ENCODE data around the gene TAF1D. TPM values are rescaled to one million over a fixed set of nuclear protein-coding genes. Genes with fewer than 3 reads are reported as not detected.

Gene TAF1D
- total and polyA plus RNA-seq, 7 experiments from 2014 or later = 21.2 to 197 (median 156) TPM

DNA sequence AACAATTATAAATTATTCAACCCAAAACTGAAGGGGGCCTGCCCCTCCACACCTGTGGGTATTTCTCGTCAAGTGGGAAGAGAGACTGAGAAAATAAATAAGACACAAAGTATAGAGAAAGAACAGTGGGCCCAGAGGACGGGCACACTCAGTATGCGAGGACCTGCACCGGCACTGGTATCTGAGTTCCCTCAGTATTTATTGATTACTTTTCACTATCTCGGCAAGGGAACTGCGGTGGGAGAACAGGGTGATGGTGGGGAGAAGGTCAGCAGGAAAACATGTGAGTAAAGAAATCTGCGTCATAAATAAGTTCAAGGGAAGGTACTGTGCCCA lies 3.3 kb upstream of the TAF1D start:
- peaks cover 15 to 68% (median 40%) of the 10 kb centered on the region in 7 donors for H3K4me1 Mint-ChIP-seq
- peaks cover 0 to 2% (median 0%) of the 10 kb centered on the region in 11 donors for H3K9me3 Mint-ChIP-seq
- POLR2A ChIA-PET = no interaction called here

DNA sequence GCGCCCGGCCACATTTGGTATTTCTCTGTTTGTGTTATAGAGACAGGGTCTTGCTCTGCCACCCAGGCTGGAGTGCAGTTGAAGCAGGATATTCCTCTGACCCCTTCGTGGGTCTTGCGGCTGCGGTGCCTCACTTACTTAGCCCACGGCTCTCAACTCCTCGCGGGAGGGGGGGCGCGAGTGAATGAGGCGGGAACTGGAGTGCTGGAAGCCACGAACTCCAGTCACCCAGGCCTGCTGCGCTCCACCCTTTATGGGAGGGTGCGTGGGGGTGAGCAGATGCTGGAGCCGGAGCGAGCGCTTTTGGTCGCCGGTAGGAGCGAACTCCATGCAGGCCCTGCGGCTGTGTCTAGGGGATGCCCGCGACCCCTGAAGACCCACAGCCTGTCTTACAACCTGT lies 2.0 kb upstream of the TAF1D start:
- H3K4me3 Mint-ChIP-seq = peak overlapping the region; percentile 46 to 99 (median 78)
- peak overlapping the region in 5 of 9 donors; percentile 12 to 100 (median 60) for H3K27ac Mint-ChIP-seq
- H3K9me3 ChIP-seq (ENCODE audit: control insufficient read depth in 2 of 3, low read length in 3 of 3) = no peaks in the 10 kb centered on the region
- H3K9me3 Mint-ChIP-seq = peaks cover 0 to 2% (median 0%) of the 10 kb centered on the region in 11 donors
- H3K4me1 ChIP-seq (ENCODE audit: control insufficient read depth in 2 of 2, insufficient read depth in 2 of 2, low read length in 2 of 2) = peaks cover 14 to 19% of the 10 kb centered on the region in 2 donors
- H3K27ac ChIP-seq (ENCODE audit: low read depth, low read length) = no peak overlapping the region
- POLR2A ChIA-PET = interaction anchor here (3.8 to 5.8 kb wide), 2 partner anchors 13 to 39 kb away, joined by 32 to 96 read pairs; partner anchors contain the start of gene MED17
- no peak overlapping the region for H3K4me3 ChIP-seq (ENCODE audit: low read length)
- peaks cover 6 to 36% (median 21%) of the 10 kb centered on the region in 5 donors for H3K36me3 Mint-ChIP-seq
- DNase-seq (no peak), ATAC-seq (no peak)
- CTCF ChIA-PET = no interaction called here
- H3K36me3 ChIP-seq (ENCODE audit: control insufficient read depth in 2 of 3, insufficient read depth in 3 of 3, low read length in 3 of 3) = peaks cover 0 to 6% (median 0%) of the 10 kb centered on the region in 3 experiments
- no peaks in the 10 kb centered on the region for H3K27me3 ChIP-seq (ENCODE audit: control insufficient read depth in 2 of 2, insufficient read depth in 2 of 2, low read length in 2 of 2)
- H3K4me1 Mint-ChIP-seq = peaks cover 27 to 81% (median 53%) of the 10 kb centered on the region in 7 donors
- peaks cover 0 to 3% (median 0%) of the 10 kb centered on the region in 5 donors for H3K27me3 Mint-ChIP-seq
- intact Hi-C loops (cut with micrococcal nuclease) = no loop called here

More for the DNA sequence above, 3.3 kb upstream of the TAF1D start:
- DNase-seq (no peak), ATAC-seq (no peak)
- Histone ChIP-seq H3K9me3 (ENCODE audit: control insufficient read depth in 2 of 3, low read length in 3 of 3) (no peaks in the 10 kb centered on the region), H3K27ac (ENCODE audit: low read depth, low read length) (no peak overlapping the region), H3K36me3 (ENCODE audit: control insufficient read depth in 2 of 3, insufficient read depth in 3 of 3, low read length in 3 of 3) (peaks cover 0 to 6% (median 0%) of the 10 kb centered on the region in 3 experiments), H3K4me3 (ENCODE audit: low read length) (no peak overlapping the region), H3K4me1 (ENCODE audit: control insufficient read depth in 2 of 2, insufficient read depth in 2 of 2, low read length in 2 of 2) (peaks cover under 1 to 10% of the 10 kb centered on the region in 2 donors), H3K27me3 (ENCODE audit: control insufficient read depth in 2 of 2, insufficient read depth in 2 of 2, low read length in 2 of 2) (no peaks in the 10 kb centered on the region)
- H3K27me3 Mint-ChIP-seq = peaks cover 0 to 3% (median 0%) of the 10 kb centered on the region in 5 donors
- H3K4me3 Mint-ChIP-seq = peak overlapping the region in 4 of 10 donors; percentile 0 to 49 (median 10)
- H3K27ac Mint-ChIP-seq = peak overlapping the region in 4 of 9 donors; percentile 9 to 51 (median 36)
- intact Hi-C loops (cut with micrococcal nuclease) = no loop called here
- CTCF ChIA-PET = no interaction called here
- H3K36me3 Mint-ChIP-seq = peaks cover 7 to 23% (median 13%) of the 10 kb centered on the region in 5 donors

- Mint-ChIP-seq H3K9me3 (peaks cover 0 to 2% (median 0%) of the 10 kb centered on the region in 11 donors), H3K27ac (peak overlapping the region; percentile 98 to 100 (median 100)), H3K4me1 (peaks cover 37 to 88% (median 68%) of the 10 kb centered on the region in 7 donors), H3K36me3 (peaks cover 0 to 44% (median 32%) of the 10 kb centered on the region in 5 donors), H3K4me3 (peak overlapping the region; percentile 95 to 100 (median 100)), H3K27me3 (peaks cover 0 to 3% (median 0%) of the 10 kb centered on the region in 5 donors)
- DNase-seq (peak in 1 of 9 donors; percentile 13), ATAC-seq (peak; percentile 22)
- Histone ChIP-seq H3K27ac (ENCODE audit: low read depth, low read length) (peak overlapping the region; percentile 84), H3K36me3 (ENCODE audit: control insufficient read depth in 2 of 3, insufficient read depth in 3 of 3, low read length in 3 of 3) (peaks cover 2 to 13% (median 12%) of the 10 kb centered on the region in 3 experiments), H3K9me3 (ENCODE audit: control insufficient read depth in 2 of 3, low read length in 3 of 3) (no peaks in the 10 kb centered on the region), H3K4me3 (ENCODE audit: low read length) (peak overlapping the region; percentile 88), H3K27me3 (ENCODE audit: control insufficient read depth in 2 of 2, insufficient read depth in 2 of 2, low read length in 2 of 2) (no peaks in the 10 kb centered on the region), H3K4me1 (ENCODE audit: control insufficient read depth in 2 of 2, insufficient read depth in 2 of 2, low read length in 2 of 2) (peaks cover 24 to 28% of the 10 kb centered on the region in 2 donors)
- ChIA-PET POLR2A (interaction anchor here (0.6 to 5.8 kb wide), 29 partner anchors 9 to 1489 kb away, joined by 3 to 96 read pairs (median 5); partner anchors contain the start of genes ANKRD49, CEP295, CWC15 and ENDOD1), CTCF (interaction anchor here (0.7 to 1.1 kb wide), 2 partner anchors 42 to 776 kb away, joined by 4 to 8 read pairs; partner anchors contain the start of gene MED17)
- intact Hi-C loops (cut with micrococcal nuclease) = loop anchor here (1.0 to 2.0 kb wide), 13 partner anchors 42 to 1347 kb away; partner anchors contain the start of genes ANKRD49 (in 2 of the 2), CEP295 (in 2 of the 2), CWC15 (in 2 of the 2) and KDM4D (in 2 of the 2)
These were observed 559 bp upstream of the TAF1D start for GRCh38 chr11:93741882-93742226.

DNA sequence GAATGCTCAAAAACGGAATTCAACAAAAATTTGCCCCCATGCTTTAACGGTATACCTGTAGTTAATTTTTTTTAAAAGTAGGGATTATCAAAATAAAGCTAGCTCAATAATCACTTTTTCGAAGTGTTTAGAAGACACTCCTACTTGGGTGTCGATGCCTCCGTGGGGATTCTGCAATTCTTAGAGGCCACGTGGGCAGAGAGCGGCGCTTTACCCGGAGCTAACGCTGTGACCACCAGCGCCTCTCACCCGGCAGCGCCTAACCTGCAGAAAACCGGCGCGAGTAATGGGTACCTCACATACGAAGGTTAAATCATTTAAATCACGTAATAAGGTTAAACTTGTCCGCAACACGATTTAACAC lies 583 bp downstream of the TAF1D start:
- H3K36me3 ChIP-seq (ENCODE audit: control insufficient read depth in 2 of 3, insufficient read depth in 3 of 3, low read length in 3 of 3) = peaks cover 11 to 20% (median 19%) of the 10 kb centered on the region in 3 experiments
- H3K27me3 ChIP-seq (ENCODE audit: control insufficient read depth in 2 of 2, insufficient read depth in 2 of 2, low read length in 2 of 2) = no peaks in the 10 kb centered on the region
- H3K4me1 ChIP-seq (ENCODE audit: control insufficient read depth in 2 of 2, insufficient read depth in 2 of 2, low read length in 2 of 2) = peaks cover 28 to 35% of the 10 kb centered on the region in 2 donors
- H3K4me1 Mint-ChIP-seq = peaks cover 41 to 92% (median 73%) of the 10 kb centered on the region in 7 donors
- ChIA-PET CTCF (interaction anchor here (1.1 to 1.2 kb wide), 3 partner anchors 10 to 43 kb away, joined by 3 to 8 read pairs (median 3); partner anchors contain the start of gene MED17), POLR2A (interaction anchor here (0.7 to 5.8 kb wide), 20 partner anchors 10 to 1490 kb away, joined by 3 to 96 read pairs (median 6); partner anchors contain the start of genes CEP295, ENDOD1, FUT4 and MED17)
- DNase-seq = peak in 6 of 9 donors; percentile 35 to 65 (median 58)
- H3K9me3 ChIP-seq (ENCODE audit: control insufficient read depth in 2 of 3, low read length in 3 of 3) = no peaks in the 10 kb centered on the region
- H3K4me3 Mint-ChIP-seq = peak overlapping the region; percentile 95 to 100 (median 100)
- peak overlapping the region; percentile 98 to 100 (median 100) for H3K27ac Mint-ChIP-seq
- H3K27ac ChIP-seq (ENCODE audit: low read depth, low read length) = peak overlapping the region; percentile 84
- intact Hi-C loops (cut with micrococcal nuclease) = loop anchor here (1.0 to 2.0 kb wide), 13 partner anchors 44 to 1348 kb away; partner anchors contain the start of genes ANKRD49 (in 2 of the 2), CEP295 (in 2 of the 2), CWC15 (in 2 of the 2) and KDM4D (in 2 of the 2)
- peak overlapping the region; percentile 88 for H3K4me3 ChIP-seq (ENCODE audit: low read length)
- H3K9me3 Mint-ChIP-seq = peaks cover 0 to 2% (median 0%) of the 10 kb centered on the region in 11 donors
- peaks cover 0 to 3% (median 0%) of the 10 kb centered on the region in 5 donors for H3K27me3 Mint-ChIP-seq
- ATAC-seq = peak; percentile 59
- peaks cover 0 to 50% (median 41%) of the 10 kb centered on the region in 5 donors for H3K36me3 Mint-ChIP-seq

- POLR2A ChIA-PET = interaction anchor here (0.7 to 5.8 kb wide), 15 partner anchors 10 to 1349 kb away, joined by 3 to 96 read pairs (median 8); partner anchors contain the start of genes ENDOD1, FUT4, MED17 and PANX1
- peaks cover 28 to 35% of the 10 kb centered on the region in 2 donors for H3K4me1 ChIP-seq (ENCODE audit: control insufficient read depth in 2 of 2, insufficient read depth in 2 of 2, low read length in 2 of 2)
These were observed 1.1 kb downstream of the TAF1D start for GRCh38 chr11:93740031-93740729.

More at GRCh38 chr11:93740031-93740729, 1.1 kb downstream of the TAF1D start:
- Mint-ChIP-seq H3K4me3 (peak overlapping the region; percentile 95 to 100 (median 100)), H3K27ac (peak overlapping the region; percentile 98 to 100 (median 100)), H3K9me3 (peaks cover 0 to 2% (median 0%) of the 10 kb centered on the region in 11 donors), H3K36me3 (peaks cover 0 to 52% (median 41%) of the 10 kb centered on the region in 5 donors), H3K4me1 (peaks cover 41 to 94% (median 73%) of the 10 kb centered on the region in 7 donors), H3K27me3 (peaks cover 0 to 3% (median 0%) of the 10 kb centered on the region in 5 donors)
- CTCF ChIA-PET = interaction anchor here (1.1 to 1.2 kb wide), 2 partner anchors 9 to 44 kb away, joined by 3 read pairs; partner anchors contain the start of gene MED17
- H3K4me3 ChIP-seq (ENCODE audit: low read length) = peak overlapping the region; percentile 88
- peak in 4 of 9 donors; percentile 10 to 42 (median 18) for DNase-seq
- H3K27ac ChIP-seq (ENCODE audit: low read depth, low read length) = peak overlapping the region; percentile 84
- intact Hi-C loops (cut with micrococcal nuclease) = loop anchor here (2.0 kb wide), 5 partner anchors 197 to 1349 kb away; partner anchors contain the start of genes SMCO4 (in 2 of the 2), CWC15 (in 1 of the 2), ENDOD1 (in 1 of the 2) and KDM4D (in 1 of the 2)
- no peak for ATAC-seq
- H3K9me3 ChIP-seq (ENCODE audit: control insufficient read depth in 2 of 3, low read length in 3 of 3) = no peaks in the 10 kb centered on the region
- no peaks in the 10 kb centered on the region for H3K27me3 ChIP-seq (ENCODE audit: control insufficient read depth in 2 of 2, insufficient read depth in 2 of 2, low read length in 2 of 2)
- peaks cover 12 to 24% (median 21%) of the 10 kb centered on the region in 3 experiments for H3K36me3 ChIP-seq (ENCODE audit: control insufficient read depth in 2 of 3, insufficient read depth in 3 of 3, low read length in 3 of 3)
